Neural progenitor cell (in vitro differentiated cells): ENCODE results near the gene CAPZB. TPM values are rescaled to one million over a fixed set of nuclear protein-coding genes. Genes with fewer than 3 reads are reported as not detected.

Source experiments
- DNase-seq: peaks from one replicate; pipeline ENCODE4 v3.0.0-alpha.2; 2016; ENCODE audit warnings: low spot score
- H2AFZ ChIP-seq: fragments of 200-600 bp; sonication (generic); replicated peaks from 2 replicates; pipeline ENCODE4 v1.6.1; 2016; ENCODE audit warnings: antibody characterized with exemption
- H3F3A ChIP-seq: fragments of 200-600 bp; sonication (generic); 2 replicates; pipeline ENCODE4 v1.6.1; 2016; ENCODE audit warnings: antibody characterized with exemption, low read depth
- H3K27ac ChIP-seq: fragments of 200-600 bp; sonication (generic); 2 replicates; pipeline ENCODE4 v1.5.1; 2016; ENCODE audit warnings: mild to moderate bottlenecking
- H3K27me3 ChIP-seq: fragments of 200-600 bp; sonication (generic); 2 replicates; pipeline ENCODE4 v1.6.1; 2016; ENCODE audit warnings: mild to moderate bottlenecking, moderate library complexity
- H3K36me3 ChIP-seq: fragments of 200-600 bp; sonication (generic); 2 replicates; pipeline ENCODE4 v1.5.1; 2016
- H3K4me1 ChIP-seq: fragments of 200-600 bp; sonication (generic); 2 replicates; pipeline ENCODE4 v1.6.1; 2016; ENCODE audit warnings: mixed run types
- H3K4me2 ChIP-seq: fragments of 200-600 bp; sonication (generic); 2 replicates; pipeline ENCODE4 v1.6.1; 2016
- H3K4me3 ChIP-seq: fragments of 200-600 bp; sonication (generic); 2 replicates; pipeline ENCODE4 v1.5.1; 2016
- H3K79me2 ChIP-seq: fragments of 200-600 bp; sonication (generic); 2 replicates; pipeline ENCODE4 v1.6.1; 2016; ENCODE audit warnings: low read depth
- H3K9ac ChIP-seq: fragments of 200-600 bp; sonication (generic); 2 replicates; pipeline ENCODE4 v1.6.1; 2016
- H3K9me3 ChIP-seq: fragments of 200-600 bp; sonication (generic); 2 replicates; pipeline ENCODE4 v1.5.1; 2016; ENCODE audit warnings: low read depth
- H4K20me1 ChIP-seq: fragments of 200-600 bp; sonication (generic); 2 replicates; pipeline ENCODE4 v1.6.1; 2016; ENCODE audit warnings: low read depth
- H3K27ac Mint-ChIP-seq: 3 replicates; pipeline ENCODE4 v1.8.0; 2021; ENCODE audit warnings: mixed read lengths
- H3K27me3 Mint-ChIP-seq: 2 replicates; pipeline ENCODE4 v1.8.0; 2022; ENCODE audit warnings: low read depth, mild to moderate bottlenecking, inconsistent platforms, moderate library complexity, mixed read lengths; ENCODE audit not compliant: insufficient read depth
- H3K36me3 Mint-ChIP-seq: 3 replicates; pipeline ENCODE4 v1.8.0; 2021; ENCODE audit warnings: mixed read lengths
- H3K4me1 Mint-ChIP-seq: 3 replicates; pipeline ENCODE4 v1.8.0; 2021; ENCODE audit warnings: mixed read lengths
- H3K4me3 Mint-ChIP-seq: 3 replicates; pipeline ENCODE4 v1.8.0; 2021; ENCODE audit warnings: mild to moderate bottlenecking, moderate library complexity, mixed read lengths
- H3K9me3 Mint-ChIP-seq: 3 replicates; pipeline ENCODE4 v1.8.0; 2020; ENCODE audit warnings: mixed read lengths
- EZH2 ChIP-seq: fragments of 200-600 bp; sonication (generic); IDR thresholded peaks from 2 replicates; pipeline ENCODE4 v1.6.1; 2017; ENCODE audit warnings: antibody characterized with exemption, mild to moderate bottlenecking, moderate library complexity
- EZH2phosphoT487 ChIP-seq: fragments of 200-600 bp; sonication (generic); IDR thresholded peaks from 2 replicates; pipeline ENCODE4 v1.6.1; 2017; ENCODE audit warnings: antibody characterized with exemption
- total RNA-seq: library from RNA; depleted of rRNA; stranded (reverse); fragments of >200 nt; gene quantifications from 2 replicates; pipeline ENCODE4 v1.2.3, GENCODE V29; 2015; ENCODE audit warnings: low replicate concordance
- TF ChIP-seq, protein P1 (sequence below): fragments of 200-600 bp; sonication (generic); IDR thresholded peaks from 2 replicates; pipeline ENCODE4 v1.5.1; 2017; ENCODE audit warnings: antibody characterized with exemption, mild to moderate bottlenecking

The CAPZB gene
- total RNA-seq, 1 donor from 2014 or later, result 134 TPM

DNA sequence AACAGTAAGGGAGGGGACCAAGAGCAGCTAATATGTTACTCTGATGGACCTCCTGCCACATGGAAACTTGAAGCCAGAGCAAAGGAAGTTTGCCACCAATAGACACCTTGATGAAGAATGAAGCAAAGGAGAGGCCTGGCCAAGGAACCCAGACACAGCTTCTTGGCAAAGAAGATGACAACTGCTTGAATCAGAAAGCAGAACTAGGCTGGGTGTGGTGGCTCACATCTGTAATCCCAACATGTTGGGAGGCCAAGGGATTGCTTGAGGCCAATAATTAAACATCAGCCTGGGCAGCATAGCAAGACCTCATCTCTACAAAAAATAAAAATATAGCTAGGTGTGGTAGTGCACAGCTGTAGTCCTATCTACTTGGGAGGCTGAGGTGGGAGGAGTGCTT, 31.7 kb upstream of the CAPZB start:
- Histone ChIP-seq H3K9ac (no peak overlapping the region), H3K4me1 (no peaks in the 10 kb centered on the region), H4K20me1 (no peaks in the 10 kb centered on the region), H3K27me3 (no peaks in the 10 kb centered on the region), H2AFZ (no peak overlapping the region), H3K9me3 (no peaks in the 10 kb centered on the region), H3F3A (no peaks in the 10 kb centered on the region), H3K27ac (no peak overlapping the region), H3K4me2 (no peak overlapping the region), H3K36me3 (no peaks in the 10 kb centered on the region), H3K79me2 (no peaks in the 10 kb centered on the region), H3K4me3 (no peak overlapping the region)
- DNase-seq, result no peak
- Mint-ChIP-seq H3K36me3 (no peaks in the 10 kb centered on the region), H3K9me3 (peaks cover 4% of the 10 kb centered on the region), H3K4me1 (peaks cover 4% of the 10 kb centered on the region), H3K4me3 (no peak overlapping the region), H3K27me3 (peaks cover 4% of the 10 kb centered on the region), H3K27ac (no peak overlapping the region)
- TF ChIP-seq, protein P1, sequence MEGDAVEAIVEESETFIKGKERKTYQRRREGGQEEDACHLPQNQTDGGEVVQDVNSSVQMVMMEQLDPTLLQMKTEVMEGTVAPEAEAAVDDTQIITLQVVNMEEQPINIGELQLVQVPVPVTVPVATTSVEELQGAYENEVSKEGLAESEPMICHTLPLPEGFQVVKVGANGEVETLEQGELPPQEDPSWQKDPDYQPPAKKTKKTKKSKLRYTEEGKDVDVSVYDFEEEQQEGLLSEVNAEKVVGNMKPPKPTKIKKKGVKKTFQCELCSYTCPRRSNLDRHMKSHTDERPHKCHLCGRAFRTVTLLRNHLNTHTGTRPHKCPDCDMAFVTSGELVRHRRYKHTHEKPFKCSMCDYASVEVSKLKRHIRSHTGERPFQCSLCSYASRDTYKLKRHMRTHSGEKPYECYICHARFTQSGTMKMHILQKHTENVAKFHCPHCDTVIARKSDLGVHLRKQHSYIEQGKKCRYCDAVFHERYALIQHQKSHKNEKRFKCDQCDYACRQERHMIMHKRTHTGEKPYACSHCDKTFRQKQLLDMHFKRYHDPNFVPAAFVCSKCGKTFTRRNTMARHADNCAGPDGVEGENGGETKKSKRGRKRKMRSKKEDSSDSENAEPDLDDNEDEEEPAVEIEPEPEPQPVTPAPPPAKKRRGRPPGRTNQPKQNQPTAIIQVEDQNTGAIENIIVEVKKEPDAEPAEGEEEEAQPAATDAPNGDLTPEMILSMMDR, result no peak
- TF ChIP-seq EZH2, result no peak
- no peak for TF ChIP-seq EZH2phosphoT487

DNA sequence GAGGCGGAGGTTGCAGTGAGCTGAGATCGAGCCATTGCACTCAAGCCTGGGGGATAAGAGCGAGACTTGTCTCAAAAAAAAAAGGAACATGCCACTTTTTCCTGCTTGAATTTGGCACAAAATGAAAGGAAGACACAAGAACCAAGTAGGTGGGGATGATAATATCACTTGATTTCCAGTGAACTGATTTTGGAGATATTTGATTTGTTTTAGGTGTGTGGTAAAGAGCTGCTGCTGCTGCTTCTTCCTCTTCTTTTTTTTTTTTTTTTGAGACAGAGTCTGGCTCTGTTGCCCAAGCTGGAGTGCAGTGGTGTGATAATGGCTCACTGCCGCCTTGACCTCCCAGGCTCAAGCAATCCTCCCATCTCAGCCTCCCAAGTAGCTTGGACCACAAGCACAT, 29.9 kb upstream of the CAPZB start:
- Mint-ChIP-seq H3K9me3 (peaks cover 5% of the 10 kb centered on the region), H3K27me3 (peaks cover 4% of the 10 kb centered on the region), H3K4me3 (no peak overlapping the region), H3K36me3 (no peaks in the 10 kb centered on the region), H3K4me1 (peaks cover 4% of the 10 kb centered on the region), H3K27ac (no peak overlapping the region)
- H3K4me1 ChIP-seq, result no peaks in the 10 kb centered on the region
- no peaks in the 10 kb centered on the region for H3K27me3 ChIP-seq
- H3K4me3 ChIP-seq, result no peak overlapping the region
- no peak overlapping the region for H3K27ac ChIP-seq
- no peaks in the 10 kb centered on the region for H3F3A ChIP-seq
- H3K9ac ChIP-seq, result no peak overlapping the region
- no peak overlapping the region for H2AFZ ChIP-seq
- no peaks in the 10 kb centered on the region for H3K36me3 ChIP-seq
- H3K9me3 ChIP-seq, result no peaks in the 10 kb centered on the region
- TF ChIP-seq EZH2 (no peak), EZH2phosphoT487 (no peak)
- TF ChIP-seq, protein P1, result no peak
- no peak overlapping the region for H3K4me2 ChIP-seq
- no peak for DNase-seq
- no peaks in the 10 kb centered on the region for H3K79me2 ChIP-seq
- H4K20me1 ChIP-seq, result no peaks in the 10 kb centered on the region

DNA sequence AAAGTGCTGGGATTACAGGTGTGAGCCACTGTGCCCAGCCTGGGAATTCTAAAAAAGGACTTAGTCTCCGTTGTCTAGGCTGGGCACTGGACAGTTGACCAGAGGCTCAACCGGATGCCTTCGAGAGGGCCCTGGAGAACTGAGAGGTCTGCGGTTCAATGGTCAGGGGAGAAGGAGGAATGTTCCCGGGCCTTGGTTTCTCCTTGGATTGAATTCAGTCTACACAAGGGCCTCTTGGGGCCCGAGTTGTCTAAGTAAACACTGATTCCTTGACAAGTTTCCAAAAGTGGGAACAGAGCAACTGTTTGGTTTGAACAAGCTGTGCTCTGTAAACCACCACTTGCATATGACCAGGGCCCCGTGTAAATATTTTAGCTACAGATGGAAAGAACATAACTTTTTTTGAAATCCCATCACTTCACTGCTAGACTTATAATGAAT, 29.1 kb upstream of the CAPZB start:
- H3K79me2 ChIP-seq, result no peaks in the 10 kb centered on the region
- no peaks in the 10 kb centered on the region for H3K27me3 ChIP-seq
- Mint-ChIP-seq H3K36me3 (no peaks in the 10 kb centered on the region), H3K4me3 (no peak overlapping the region), H3K9me3 (peaks cover 5% of the 10 kb centered on the region), H3K27me3 (peaks cover 4% of the 10 kb centered on the region), H3K27ac (no peak overlapping the region), H3K4me1 (peaks cover 4% of the 10 kb centered on the region)
- no peak overlapping the region for H2AFZ ChIP-seq
- no peaks in the 10 kb centered on the region for H3K9me3 ChIP-seq
- H4K20me1 ChIP-seq, result no peaks in the 10 kb centered on the region
- H3K9ac ChIP-seq, result no peak overlapping the region
- H3K27ac ChIP-seq, result no peak overlapping the region
- no peaks in the 10 kb centered on the region for H3K4me1 ChIP-seq
- H3K36me3 ChIP-seq, result no peaks in the 10 kb centered on the region
- no peak for TF ChIP-seq EZH2
- no peak for TF ChIP-seq EZH2phosphoT487
- TF ChIP-seq, protein P1, result no peak
- no peak overlapping the region for H3K4me2 ChIP-seq
- no peak overlapping the region for H3K4me3 ChIP-seq
- no peaks in the 10 kb centered on the region for H3F3A ChIP-seq
- DNase-seq, result no peak
